Mesothelial cell of epicardium (in vitro differentiated cells): Measurements from ENCODE around the gene CHST6. TPM values are rescaled to one million over a fixed set of nuclear protein-coding genes. Genes with fewer than 3 reads are reported as not detected.
A peak's percentile ranks its signal among the peaks of the same experiment; 100 is the strongest.

Experiments
- DNase-seq, 2 experiments: peaks; one replicate each; pipeline ENCODE4 v3.0.0; 2021; ENCODE audit warnings: low spot score in 2 of 2; ENCODE audit not compliant: unreplicated experiment in 2 of 2
- H3K27ac Mint-ChIP-seq: 2 replicates; pipeline ENCODE4 v1.8.0; 2021; ENCODE audit warnings: mixed read lengths
- H3K27me3 Mint-ChIP-seq: 2 replicates; pipeline ENCODE4 v1.8.0; 2021; ENCODE audit warnings: low read depth, mixed read lengths
- H3K36me3 Mint-ChIP-seq: 2 replicates; pipeline ENCODE4 v1.8.0; 2021; ENCODE audit warnings: mixed read lengths
- H3K4me1 Mint-ChIP-seq: 2 replicates; pipeline ENCODE4 v1.8.0; 2021; ENCODE audit warnings: mixed read lengths
- H3K4me3 Mint-ChIP-seq: 2 replicates; pipeline ENCODE4 v1.8.0; 2021; ENCODE audit warnings: mild to moderate bottlenecking, moderate library complexity, mixed read lengths
- H3K9me3 Mint-ChIP-seq: 2 replicates; pipeline ENCODE4 v1.8.0; 2021; ENCODE audit warnings: mixed read lengths
- total RNA-seq: library from RNA; stranded (reverse); gene quantifications from 3 replicates; pipeline ENCODE4 v1.2.1, GENCODE V29; 2021
- TF ChIP-seq, protein P1 (sequence below): fragments of 200-600 bp; sonication (generic); IDR thresholded peaks from one replicate; pipeline ENCODE4 v1.5.0; 2021; ENCODE audit warnings: antibody characterized with exemption; ENCODE audit not compliant: unreplicated experiment

The CHST6 gene
- total RNA-seq, 1 donor from 2014 or later, result 2.1 TPM

- TF ChIP-seq, protein P1, sequence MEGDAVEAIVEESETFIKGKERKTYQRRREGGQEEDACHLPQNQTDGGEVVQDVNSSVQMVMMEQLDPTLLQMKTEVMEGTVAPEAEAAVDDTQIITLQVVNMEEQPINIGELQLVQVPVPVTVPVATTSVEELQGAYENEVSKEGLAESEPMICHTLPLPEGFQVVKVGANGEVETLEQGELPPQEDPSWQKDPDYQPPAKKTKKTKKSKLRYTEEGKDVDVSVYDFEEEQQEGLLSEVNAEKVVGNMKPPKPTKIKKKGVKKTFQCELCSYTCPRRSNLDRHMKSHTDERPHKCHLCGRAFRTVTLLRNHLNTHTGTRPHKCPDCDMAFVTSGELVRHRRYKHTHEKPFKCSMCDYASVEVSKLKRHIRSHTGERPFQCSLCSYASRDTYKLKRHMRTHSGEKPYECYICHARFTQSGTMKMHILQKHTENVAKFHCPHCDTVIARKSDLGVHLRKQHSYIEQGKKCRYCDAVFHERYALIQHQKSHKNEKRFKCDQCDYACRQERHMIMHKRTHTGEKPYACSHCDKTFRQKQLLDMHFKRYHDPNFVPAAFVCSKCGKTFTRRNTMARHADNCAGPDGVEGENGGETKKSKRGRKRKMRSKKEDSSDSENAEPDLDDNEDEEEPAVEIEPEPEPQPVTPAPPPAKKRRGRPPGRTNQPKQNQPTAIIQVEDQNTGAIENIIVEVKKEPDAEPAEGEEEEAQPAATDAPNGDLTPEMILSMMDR, result no peak
- H3K9me3 Mint-ChIP-seq, result no peaks in the 10 kb centered on the region
- no peaks in the 10 kb centered on the region for H3K27me3 Mint-ChIP-seq
- peaks cover 24% of the 10 kb centered on the region for H3K36me3 Mint-ChIP-seq
- no peak overlapping the region for H3K27ac Mint-ChIP-seq
- H3K4me1 Mint-ChIP-seq, result peaks cover 17% of the 10 kb centered on the region
- no peak overlapping the region for H3K4me3 Mint-ChIP-seq
- DNase-seq, result no peak
Measured at GRCh38 chr16:75452464-75453190, 42.6 kb downstream of the CHST6 start.

DNA sequence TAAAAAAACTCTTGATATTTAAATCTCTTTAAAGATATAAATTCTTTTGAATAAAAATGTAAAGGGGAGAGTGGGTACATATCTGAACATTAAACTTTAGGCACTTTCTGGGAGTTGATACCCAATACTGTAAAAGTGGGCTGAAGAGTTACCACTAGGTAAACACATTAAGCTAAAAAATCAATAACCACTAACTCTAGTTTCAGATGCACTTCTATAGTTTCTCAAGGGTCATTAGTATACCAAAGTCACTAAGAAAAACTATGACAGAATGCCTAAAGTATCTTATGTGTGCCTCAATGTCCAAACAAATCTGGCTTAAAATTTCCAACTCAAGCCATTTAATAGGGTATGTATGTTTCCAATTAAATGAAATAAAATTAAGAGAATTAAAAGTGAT lies 48.8 kb downstream of the CHST6 start:
- DNase-seq, result no peak
- Mint-ChIP-seq H3K4me1 (no peaks in the 10 kb centered on the region), H3K36me3 (peaks cover 25% of the 10 kb centered on the region), H3K4me3 (no peak overlapping the region), H3K27me3 (no peaks in the 10 kb centered on the region), H3K27ac (no peak overlapping the region), H3K9me3 (no peaks in the 10 kb centered on the region)
- TF ChIP-seq, protein P1, result no peak

GRCh38 chr16:75445298-75445697 lies 49.9 kb downstream of the CHST6 start:
- TF ChIP-seq, protein P1, result no peak
- Mint-ChIP-seq H3K36me3 (peaks cover 16% of the 10 kb centered on the region), H3K27me3 (no peaks in the 10 kb centered on the region), H3K27ac (peak overlapping the region; percentile 12), H3K4me3 (no peak overlapping the region), H3K4me1 (no peaks in the 10 kb centered on the region), H3K9me3 (no peaks in the 10 kb centered on the region)
- DNase-seq, result no peak

DNA sequence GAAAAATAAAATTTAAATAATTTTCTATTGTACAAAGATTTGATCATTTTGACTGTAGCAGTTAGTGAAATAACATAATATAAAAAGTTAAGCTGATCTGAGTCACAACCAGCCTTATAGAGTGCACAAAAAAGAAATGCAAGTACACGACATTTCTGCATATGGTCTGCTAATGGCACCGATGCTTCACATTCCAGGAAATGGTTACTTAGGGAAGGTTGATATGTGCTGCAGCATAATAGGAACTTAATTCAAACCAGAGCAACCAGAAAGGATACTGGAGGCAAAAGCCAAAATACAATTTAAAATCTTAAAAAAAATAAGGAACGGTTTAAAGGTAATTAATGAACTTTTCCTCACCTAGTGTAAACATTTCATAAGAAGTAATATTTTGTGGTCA lies 51.9 kb downstream of the CHST6 start:
- Mint-ChIP-seq H3K4me3 (no peak overlapping the region), H3K27ac (peak overlapping the region; percentile 75), H3K27me3 (no peaks in the 10 kb centered on the region), H3K36me3 (peaks cover 6% of the 10 kb centered on the region), H3K9me3 (no peaks in the 10 kb centered on the region), H3K4me1 (no peaks in the 10 kb centered on the region)
- TF ChIP-seq, protein P1, result no peak
- DNase-seq, result no peak

GRCh38 chr16:75433732-75434413 lies 61.4 kb downstream of the CHST6 start:
- TF ChIP-seq, protein P1, result no peak
- peaks cover 5% of the 10 kb centered on the region for H3K9me3 Mint-ChIP-seq
- peaks cover 13% of the 10 kb centered on the region for H3K4me1 Mint-ChIP-seq
- H3K27me3 Mint-ChIP-seq, result no peaks in the 10 kb centered on the region
- DNase-seq, result peak; percentile 27 to 60
- H3K4me3 Mint-ChIP-seq, result peak overlapping the region; percentile 71
- H3K36me3 Mint-ChIP-seq, result peaks cover 4% of the 10 kb centered on the region
- peak overlapping the region; percentile 96 for H3K27ac Mint-ChIP-seq
